Astrocyte (in vitro differentiated cells and primary cell): ENCODE results near the gene DMPK. TPM values are rescaled to one million over a fixed set of nuclear protein-coding genes. Genes with fewer than 3 reads are reported as not detected.
A peak's percentile ranks its signal among the peaks of the same experiment; 100 is the strongest.

Experiments used
- DNase-seq: peaks from one replicate; pipeline ENCODE4 v3.0.0-alpha.2; 2010; ENCODE audit warnings: low read depth
- FAIRE-seq: peaks from 2 replicates; lab custom pipeline; 2011; peaks lifted over from hg19 to GRCh38; lab: Jason Lieb, UNC
- H2AFZ ChIP-seq: 2 replicates; pipeline ENCODE4 v1.6.0; 2012; ENCODE audit warnings: low read depth, low read length, inconsistent platforms
- H3K27ac ChIP-seq: 2 replicates; pipeline ENCODE4 v1.5.1; 2011; ENCODE audit warnings: low read depth, low read length, inconsistent platforms
- H3K27me3 ChIP-seq: 2 replicates; pipeline ENCODE4 v1.6.0; 2011; ENCODE audit warnings: low read length, inconsistent platforms; ENCODE audit not compliant: insufficient read depth
- H3K36me3 ChIP-seq: 2 replicates; pipeline ENCODE4 v1.5.1; 2011; ENCODE audit warnings: low read length, inconsistent platforms; ENCODE audit not compliant: insufficient read depth
- H3K4me1 ChIP-seq: 2 replicates; pipeline ENCODE4 v1.5.1; 2011; ENCODE audit warnings: low read length, inconsistent platforms; ENCODE audit not compliant: insufficient read depth
- H3K4me2 ChIP-seq: 2 replicates; pipeline ENCODE4 v1.6.0; 2012; ENCODE audit warnings: low read length, inconsistent platforms
- H3K4me3 ChIP-seq: 2 replicates; pipeline ENCODE4 v1.5.1; 2011; ENCODE audit warnings: low read depth, mild to moderate bottlenecking, low read length, inconsistent platforms; ENCODE audit not compliant: insufficient read depth
- H3K79me2 ChIP-seq: 2 replicates; pipeline ENCODE4 v1.6.0; 2012; ENCODE audit warnings: mild to moderate bottlenecking, low read length, inconsistent platforms; ENCODE audit not compliant: insufficient read depth
- H3K9ac ChIP-seq: 2 replicates; pipeline ENCODE4 v1.6.0; 2012; ENCODE audit warnings: mild to moderate bottlenecking, low read length, inconsistent platforms
- H3K9me3 ChIP-seq: 2 replicates; pipeline ENCODE4 v1.5.1; 2012; ENCODE audit warnings: low read depth, mild to moderate bottlenecking, low read length, inconsistent platforms; ENCODE audit not compliant: insufficient read depth
- H4K20me1 ChIP-seq: 2 replicates; pipeline ENCODE4 v1.6.0; 2012; ENCODE audit warnings: low read length, inconsistent platforms; ENCODE audit not compliant: insufficient read depth
- H3K27ac Mint-ChIP-seq: one replicate; pipeline ENCODE4 v1.8.0; 2021; ENCODE audit warnings: mild to moderate bottlenecking, mixed read lengths; ENCODE audit not compliant: unreplicated experiment
- H3K27me3 Mint-ChIP-seq: one replicate; pipeline ENCODE4 v1.8.0; 2021; ENCODE audit warnings: low read depth, mixed read lengths; ENCODE audit not compliant: unreplicated experiment
- H3K36me3 Mint-ChIP-seq: one replicate; pipeline ENCODE4 v1.8.0; 2021; ENCODE audit warnings: low read depth, mixed read lengths; ENCODE audit not compliant: unreplicated experiment
- H3K4me1 Mint-ChIP-seq: one replicate; pipeline ENCODE4 v1.8.0; 2021; ENCODE audit warnings: low read depth, mixed read lengths; ENCODE audit not compliant: unreplicated experiment
- H3K4me3 Mint-ChIP-seq: one replicate; pipeline ENCODE4 v1.8.0; 2021; ENCODE audit warnings: mild to moderate bottlenecking, moderate library complexity, mixed read lengths; ENCODE audit not compliant: unreplicated experiment
- H3K9me3 Mint-ChIP-seq: one replicate; pipeline ENCODE4 v1.8.0; 2021; ENCODE audit warnings: mild to moderate bottlenecking, mixed read lengths; ENCODE audit not compliant: unreplicated experiment
- EZH2 ChIP-seq: IDR thresholded peaks from 2 replicates; pipeline ENCODE4 v1.6.1; 2012; ENCODE audit warnings: mild to moderate bottlenecking, low read length, inconsistent platforms; ENCODE audit not compliant: insufficient read depth
- total RNA-seq: library from RNA; stranded (reverse); gene quantifications from 2 replicates; pipeline ENCODE4 v1.2.1, GENCODE V29; 2021
- TF ChIP-seq, protein P1 (sequence below): IDR thresholded peaks from 2 replicates; pipeline ENCODE4 v1.5.1; 2011; ENCODE audit warnings: low read depth, mild to moderate bottlenecking, inconsistent platforms, low read length, moderate library complexity; ENCODE audit not compliant: insufficient read depth

The DMPK gene
- total RNA-seq, 1 donor from 2014 or later, result 75.2 TPM

DNA sequence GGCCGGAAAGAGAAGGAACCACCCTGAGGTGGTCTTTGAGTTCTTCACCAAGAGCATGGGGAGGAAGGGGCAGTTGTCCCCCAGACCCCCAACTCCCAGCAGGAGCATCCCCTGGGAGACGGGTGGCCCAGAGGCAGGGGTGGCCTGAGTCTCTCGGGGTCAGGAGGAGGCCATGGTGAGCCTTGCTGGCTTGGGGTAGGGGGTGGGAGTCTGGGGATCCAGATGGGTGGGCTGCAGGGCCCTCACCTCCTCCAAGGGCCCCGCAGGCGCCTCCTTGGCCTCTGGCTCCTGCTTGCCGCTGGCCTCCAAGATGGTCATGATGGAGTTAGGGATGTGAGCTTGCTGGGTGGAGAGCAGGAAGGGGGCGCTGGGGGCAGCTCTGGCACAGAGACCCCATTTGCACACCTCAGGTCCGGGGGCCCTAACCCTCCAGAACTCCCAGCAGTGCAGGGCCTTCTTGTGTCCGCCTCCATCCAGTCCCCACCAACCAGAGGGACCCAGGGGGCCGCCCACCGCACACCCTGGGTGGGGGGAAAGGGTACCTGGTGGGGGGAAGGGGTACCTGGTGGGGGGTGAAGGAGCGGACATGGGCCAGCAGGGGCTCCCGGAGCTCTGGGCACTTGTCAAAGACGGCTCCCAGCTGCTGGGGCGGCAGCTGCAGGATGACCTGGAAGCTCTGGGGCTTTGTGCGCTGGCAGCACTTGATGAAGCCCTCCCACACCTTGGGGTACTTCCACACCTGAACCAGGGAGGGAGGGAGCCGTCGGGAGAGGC is 34.1 kb upstream of the DMPK start:
- no peak overlapping the region for H3K4me2 ChIP-seq

DNA sequence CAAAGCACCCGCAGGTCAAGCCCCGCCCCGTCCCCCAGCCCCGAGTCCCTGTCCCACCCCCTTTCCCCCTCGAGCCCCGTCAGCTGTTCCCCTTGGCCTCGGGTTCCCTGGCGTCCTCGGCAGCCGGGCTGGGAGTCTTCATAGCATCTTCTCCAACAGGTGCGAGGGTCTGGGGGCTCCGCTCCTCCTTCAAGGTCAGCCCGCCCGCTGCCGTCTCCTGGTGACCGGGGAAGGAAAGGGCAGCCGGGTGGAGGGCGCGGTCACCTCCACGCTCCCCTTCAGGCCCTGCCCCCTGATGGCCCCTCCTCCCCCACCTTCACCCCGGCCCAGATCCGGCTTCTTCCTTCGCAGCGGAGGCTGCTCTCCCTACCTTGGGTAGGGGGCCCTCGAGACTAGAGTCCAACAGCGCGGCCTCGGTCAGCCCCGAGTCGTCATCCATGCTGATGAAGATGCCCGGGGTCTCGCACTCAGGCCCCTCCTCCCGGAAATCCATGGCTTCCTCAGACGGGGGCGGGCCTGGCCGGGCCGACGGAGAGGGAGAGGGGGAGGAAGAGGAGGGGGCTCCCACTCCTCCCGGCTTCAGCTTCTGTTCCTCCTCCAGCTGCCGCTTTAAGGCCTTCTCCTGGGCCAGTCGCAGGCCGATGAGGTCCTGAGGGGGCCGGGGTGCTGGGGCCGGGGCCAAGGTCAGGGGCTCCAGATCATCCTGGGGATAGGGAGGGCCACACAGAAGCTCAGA is 33.4 kb upstream of the DMPK start:
- Histone ChIP-seq H3K27me3 (no peaks in the 10 kb centered on the region), H4K20me1 (peaks cover 12% of the 10 kb centered on the region), H3K9ac (no peak overlapping the region), H2AFZ (no peak overlapping the region), H3K9me3 (no peaks in the 10 kb centered on the region), H3K4me3 (no peak overlapping the region), H3K27ac (no peak overlapping the region), H3K36me3 (peaks cover 4% of the 10 kb centered on the region), H3K4me1 (peaks cover 8% of the 10 kb centered on the region), H3K79me2 (no peaks in the 10 kb centered on the region), H3K4me2 (peak overlapping the region; percentile 55)
- H3K9me3 Mint-ChIP-seq, result no peaks in the 10 kb centered on the region
- TF ChIP-seq, protein P1, sequence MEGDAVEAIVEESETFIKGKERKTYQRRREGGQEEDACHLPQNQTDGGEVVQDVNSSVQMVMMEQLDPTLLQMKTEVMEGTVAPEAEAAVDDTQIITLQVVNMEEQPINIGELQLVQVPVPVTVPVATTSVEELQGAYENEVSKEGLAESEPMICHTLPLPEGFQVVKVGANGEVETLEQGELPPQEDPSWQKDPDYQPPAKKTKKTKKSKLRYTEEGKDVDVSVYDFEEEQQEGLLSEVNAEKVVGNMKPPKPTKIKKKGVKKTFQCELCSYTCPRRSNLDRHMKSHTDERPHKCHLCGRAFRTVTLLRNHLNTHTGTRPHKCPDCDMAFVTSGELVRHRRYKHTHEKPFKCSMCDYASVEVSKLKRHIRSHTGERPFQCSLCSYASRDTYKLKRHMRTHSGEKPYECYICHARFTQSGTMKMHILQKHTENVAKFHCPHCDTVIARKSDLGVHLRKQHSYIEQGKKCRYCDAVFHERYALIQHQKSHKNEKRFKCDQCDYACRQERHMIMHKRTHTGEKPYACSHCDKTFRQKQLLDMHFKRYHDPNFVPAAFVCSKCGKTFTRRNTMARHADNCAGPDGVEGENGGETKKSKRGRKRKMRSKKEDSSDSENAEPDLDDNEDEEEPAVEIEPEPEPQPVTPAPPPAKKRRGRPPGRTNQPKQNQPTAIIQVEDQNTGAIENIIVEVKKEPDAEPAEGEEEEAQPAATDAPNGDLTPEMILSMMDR, result no peak
- no peak for TF ChIP-seq EZH2
- no peak for FAIRE-seq
- peaks cover 4% of the 10 kb centered on the region for H3K4me1 Mint-ChIP-seq
- no peaks in the 10 kb centered on the region for H3K27me3 Mint-ChIP-seq
- H3K36me3 Mint-ChIP-seq, result peaks cover 6% of the 10 kb centered on the region
- no peak for DNase-seq
- peak overlapping the region; percentile 82 for H3K4me3 Mint-ChIP-seq
- no peak overlapping the region for H3K27ac Mint-ChIP-seq

More for the DNA sequence above, 34.1 kb upstream of the DMPK start:
- Mint-ChIP-seq H3K36me3 (peaks cover 9% of the 10 kb centered on the region), H3K27ac (no peak overlapping the region), H3K4me1 (peaks cover 4% of the 10 kb centered on the region), H3K4me3 (peak overlapping the region; percentile 82), H3K27me3 (no peaks in the 10 kb centered on the region), H3K9me3 (no peaks in the 10 kb centered on the region)
- DNase-seq (no peak), FAIRE-seq (no peak)
- Histone ChIP-seq H3K27me3 (no peaks in the 10 kb centered on the region), H3K36me3 (peaks cover 5% of the 10 kb centered on the region), H3K9me3 (no peaks in the 10 kb centered on the region), H4K20me1 (peaks cover 12% of the 10 kb centered on the region), H2AFZ (no peak overlapping the region), H3K4me3 (no peak overlapping the region), H3K27ac (no peak overlapping the region), H3K9ac (no peak overlapping the region), H3K4me1 (peaks cover 8% of the 10 kb centered on the region), H3K79me2 (no peaks in the 10 kb centered on the region)
- no peak for TF ChIP-seq EZH2
- TF ChIP-seq, protein P1, result no peak
